GM12873 (cell line): ENCODE data around the gene ROCK2.

Experiments
- TF ChIP-seq, protein P1 (sequence below): IDR thresholded peaks from 2 replicates; pipeline ENCODE4 v1.5.1; 2012; ENCODE audit warnings: low read depth, mild to moderate bottlenecking, moderate library complexity, low read length, control low read depth; ENCODE audit not compliant: insufficient read depth; ENCODE audit errors: missing control alignments

Gene ROCK2

GRCh38 chr2:11155381-11156035, 188.9 kb downstream of the ROCK2 start, which contains the start of gene SLC66A3:
Gene SLC66A3, plus strand, starts transcription at chr2:11155467. Its CDS starts 80 bp downstream, at chr2:11155547.
- TF ChIP-seq, protein P1, sequence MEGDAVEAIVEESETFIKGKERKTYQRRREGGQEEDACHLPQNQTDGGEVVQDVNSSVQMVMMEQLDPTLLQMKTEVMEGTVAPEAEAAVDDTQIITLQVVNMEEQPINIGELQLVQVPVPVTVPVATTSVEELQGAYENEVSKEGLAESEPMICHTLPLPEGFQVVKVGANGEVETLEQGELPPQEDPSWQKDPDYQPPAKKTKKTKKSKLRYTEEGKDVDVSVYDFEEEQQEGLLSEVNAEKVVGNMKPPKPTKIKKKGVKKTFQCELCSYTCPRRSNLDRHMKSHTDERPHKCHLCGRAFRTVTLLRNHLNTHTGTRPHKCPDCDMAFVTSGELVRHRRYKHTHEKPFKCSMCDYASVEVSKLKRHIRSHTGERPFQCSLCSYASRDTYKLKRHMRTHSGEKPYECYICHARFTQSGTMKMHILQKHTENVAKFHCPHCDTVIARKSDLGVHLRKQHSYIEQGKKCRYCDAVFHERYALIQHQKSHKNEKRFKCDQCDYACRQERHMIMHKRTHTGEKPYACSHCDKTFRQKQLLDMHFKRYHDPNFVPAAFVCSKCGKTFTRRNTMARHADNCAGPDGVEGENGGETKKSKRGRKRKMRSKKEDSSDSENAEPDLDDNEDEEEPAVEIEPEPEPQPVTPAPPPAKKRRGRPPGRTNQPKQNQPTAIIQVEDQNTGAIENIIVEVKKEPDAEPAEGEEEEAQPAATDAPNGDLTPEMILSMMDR: no peak

- TF ChIP-seq, protein P1: no peak
Measured at GRCh38 chr2:11154923-11155380, 189.5 kb downstream of the ROCK2 start.

DNA sequence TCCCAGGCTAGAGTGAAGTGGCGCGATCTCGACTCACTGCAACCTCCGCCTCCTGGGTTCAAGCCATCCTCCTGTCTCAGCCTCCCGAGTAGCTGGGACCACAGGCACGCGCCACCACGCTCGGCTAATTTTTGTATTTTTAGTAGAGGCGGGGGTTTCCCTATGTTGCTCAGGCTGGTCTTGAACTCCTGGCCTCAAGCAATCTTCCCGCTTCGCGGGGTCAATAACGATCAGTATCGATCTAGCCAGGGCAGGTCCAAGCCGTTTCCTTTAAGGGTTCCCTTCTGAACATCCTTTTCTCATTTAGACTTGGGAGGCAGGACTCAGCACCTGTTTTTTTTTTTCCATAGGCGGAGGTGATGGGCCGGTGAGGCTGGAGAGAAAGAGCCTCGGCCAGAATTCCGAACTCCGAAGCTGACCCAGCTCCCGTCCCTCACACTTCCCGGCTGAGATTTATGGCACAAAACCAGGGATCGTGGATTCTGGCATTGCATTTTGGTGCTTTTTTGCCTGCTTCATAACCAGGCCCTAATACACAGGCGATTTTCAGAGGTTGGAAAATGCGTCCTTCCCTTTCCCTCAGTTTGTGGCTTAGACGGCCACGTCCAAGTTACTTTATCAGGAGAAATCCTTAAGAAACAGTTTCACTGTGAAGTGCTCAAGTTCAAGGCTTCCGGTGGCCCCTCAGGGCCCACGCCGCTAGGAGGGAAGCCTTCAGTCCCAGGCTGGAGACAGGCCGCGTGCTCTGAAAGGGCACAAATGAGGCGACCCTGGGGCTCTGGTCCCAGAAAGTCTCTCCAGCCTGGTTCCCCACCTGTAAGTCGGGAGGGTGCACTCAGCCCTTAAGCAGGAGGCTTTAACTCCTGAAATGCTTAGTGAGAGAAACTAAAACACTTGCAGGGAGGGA, 190.2 kb downstream of the ROCK2 start:
- TF ChIP-seq, protein P1: no peak

GRCh38 chr2:11152591-11152990, 191.8 kb downstream of the ROCK2 start:
- TF ChIP-seq, protein P1: no peak

GRCh38 chr2:11147263-11147662, 197.2 kb downstream of the ROCK2 start:
- TF ChIP-seq, protein P1: no peak

DNA sequence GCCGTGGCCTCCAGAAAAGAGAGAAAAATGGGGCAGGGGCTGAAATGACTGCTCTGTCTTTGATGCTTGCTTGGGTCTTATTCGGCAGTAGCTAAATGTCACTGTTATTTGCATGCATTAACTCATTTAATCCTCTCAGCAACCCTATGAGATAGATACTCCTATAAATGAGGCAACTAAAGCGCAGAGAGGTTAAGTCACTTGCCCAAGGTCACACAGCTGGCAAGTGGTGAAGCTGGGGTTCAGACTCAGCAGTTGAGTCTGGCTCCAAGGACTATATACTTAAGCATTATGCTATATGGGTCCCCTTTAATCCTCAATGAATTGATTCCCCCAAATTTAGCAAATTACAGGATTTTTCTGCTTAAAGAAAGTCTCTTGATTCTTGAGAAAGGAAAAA, 198.4 kb downstream of the ROCK2 start:
- TF ChIP-seq, protein P1: no peak

DNA sequence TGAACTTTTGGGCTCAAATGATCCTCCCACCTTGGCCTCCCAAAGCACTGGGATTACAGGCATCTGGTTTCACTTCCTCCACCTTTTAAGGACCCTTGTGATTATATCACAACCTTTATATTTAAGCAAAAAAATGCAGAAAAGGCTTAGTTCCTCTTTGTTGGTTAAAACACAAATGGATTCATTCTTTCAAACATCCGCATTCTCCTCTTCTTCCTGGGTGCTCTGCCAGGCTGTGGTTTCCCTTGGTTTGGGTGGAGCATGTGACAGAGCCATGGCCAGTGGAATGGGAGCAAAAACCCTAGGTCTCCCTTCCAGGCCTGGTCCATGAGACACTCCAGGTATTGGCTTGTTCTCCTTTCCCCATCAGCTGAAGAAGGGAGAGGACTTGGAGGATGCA, 199.1 kb downstream of the ROCK2 start:
- TF ChIP-seq, protein P1: no peak
